ENCODE results near the gene OR52E6. TPM values are rescaled to one million over a fixed set of nuclear protein-coding genes. Genes with fewer than 3 reads are reported as not detected.
A peak's percentile ranks its signal among the peaks of the same experiment; 100 is the strongest.

The OR52E6 gene
- total RNA-seq, 2 donors from 2014 or later = not detected

DNA sequence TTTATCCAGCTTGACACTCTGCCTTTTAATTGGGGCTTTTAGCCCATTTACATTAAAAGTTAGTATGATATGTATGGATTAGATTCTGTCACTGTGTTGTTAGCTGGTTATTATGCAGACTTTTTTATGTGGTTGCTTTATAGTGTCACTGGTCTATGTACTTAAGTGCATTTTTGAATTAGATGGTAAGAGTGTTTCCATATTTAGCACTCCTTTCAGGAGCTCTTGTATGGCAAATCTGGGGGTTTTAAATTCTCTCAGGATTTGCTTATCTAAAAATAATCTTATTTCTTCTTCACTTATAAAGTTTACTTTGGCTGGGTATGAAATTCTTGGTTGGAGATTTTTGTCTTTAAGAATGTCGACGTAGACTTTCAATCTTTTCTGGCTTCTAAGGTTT lies 4.0 kb downstream of the OR52E6 start:
- Histone ChIP-seq H3K4me3 (ENCODE audit: low read length) (no peak overlapping the region), H3K27me3 (ENCODE audit: control insufficient read depth, insufficient read depth, low read length, poor library complexity, severe bottlenecking) (no peaks in the 10 kb centered on the region), H3K27ac (ENCODE audit: low read depth, low read length) (no peak overlapping the region), H3K9me3 (ENCODE audit: control insufficient read depth, low read length) (no peaks in the 10 kb centered on the region), H3K9ac (ENCODE audit: extremely low read depth, low read length, poor library complexity, severe bottlenecking) (no peak overlapping the region), H3K4me1 (ENCODE audit: control insufficient read depth, insufficient read depth, low read length) (no peaks in the 10 kb centered on the region), H3K36me3 (ENCODE audit: control insufficient read depth, insufficient read depth, low read length) (no peaks in the 10 kb centered on the region)
- no peaks in the 10 kb centered on the region for H3K9me3 Mint-ChIP-seq
- H3K36me3 Mint-ChIP-seq (ENCODE audit: low read depth) = no peaks in the 10 kb centered on the region
- TF ChIP-seq, protein P1, sequence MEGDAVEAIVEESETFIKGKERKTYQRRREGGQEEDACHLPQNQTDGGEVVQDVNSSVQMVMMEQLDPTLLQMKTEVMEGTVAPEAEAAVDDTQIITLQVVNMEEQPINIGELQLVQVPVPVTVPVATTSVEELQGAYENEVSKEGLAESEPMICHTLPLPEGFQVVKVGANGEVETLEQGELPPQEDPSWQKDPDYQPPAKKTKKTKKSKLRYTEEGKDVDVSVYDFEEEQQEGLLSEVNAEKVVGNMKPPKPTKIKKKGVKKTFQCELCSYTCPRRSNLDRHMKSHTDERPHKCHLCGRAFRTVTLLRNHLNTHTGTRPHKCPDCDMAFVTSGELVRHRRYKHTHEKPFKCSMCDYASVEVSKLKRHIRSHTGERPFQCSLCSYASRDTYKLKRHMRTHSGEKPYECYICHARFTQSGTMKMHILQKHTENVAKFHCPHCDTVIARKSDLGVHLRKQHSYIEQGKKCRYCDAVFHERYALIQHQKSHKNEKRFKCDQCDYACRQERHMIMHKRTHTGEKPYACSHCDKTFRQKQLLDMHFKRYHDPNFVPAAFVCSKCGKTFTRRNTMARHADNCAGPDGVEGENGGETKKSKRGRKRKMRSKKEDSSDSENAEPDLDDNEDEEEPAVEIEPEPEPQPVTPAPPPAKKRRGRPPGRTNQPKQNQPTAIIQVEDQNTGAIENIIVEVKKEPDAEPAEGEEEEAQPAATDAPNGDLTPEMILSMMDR (conservative IDR thresholded peaks at IDR 0.05) = no peak
- no peaks in the 10 kb centered on the region for H3K4me1 Mint-ChIP-seq
- no peaks in the 10 kb centered on the region for H3K27me3 Mint-ChIP-seq (ENCODE audit: insufficient read depth)
- H3K4me3 Mint-ChIP-seq = no peak overlapping the region
- H3K27ac Mint-ChIP-seq = no peak overlapping the region
- DNase-seq = no peak
- 80 to 100% methylated on average over 1 to 2 of the region's 2 CpGs for WGBS, 2 experiments (ENCODE audit: insufficient coverage in 1 of 2, insufficient read length in 1 of 2)

DNA sequence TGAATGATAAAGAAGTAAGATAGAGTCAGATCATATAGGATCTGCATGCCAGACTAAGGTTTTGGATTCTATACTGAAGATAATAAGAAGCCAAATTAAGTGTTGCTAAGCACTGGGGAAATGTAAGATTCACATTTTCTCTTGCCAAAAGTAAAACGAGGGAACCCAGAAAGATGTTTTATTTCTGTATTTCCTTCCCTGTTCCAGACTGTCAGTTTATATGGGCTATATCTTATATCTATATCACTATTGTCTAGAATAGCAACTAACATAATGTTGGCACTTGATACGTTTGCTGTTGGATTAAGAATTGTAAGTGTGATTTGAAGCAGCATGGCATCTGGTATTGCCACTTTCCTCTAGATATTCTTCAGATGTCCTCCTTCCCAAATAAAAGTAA lies 8.3 kb downstream of the OR52E6 start:
- Mint-ChIP-seq H3K4me3 (no peak overlapping the region), H3K9me3 (no peaks in the 10 kb centered on the region), H3K4me1 (peaks cover 2% of the 10 kb centered on the region), H3K27ac (no peak overlapping the region), H3K27me3 (ENCODE audit: insufficient read depth) (no peaks in the 10 kb centered on the region), H3K36me3 (ENCODE audit: low read depth) (no peaks in the 10 kb centered on the region)
- no peak for DNase-seq
- 83 to 86% methylated on average over 1 to 2 of the region's 2 CpGs for WGBS, 2 experiments (ENCODE audit: insufficient coverage in 1 of 2, insufficient read length in 1 of 2)
- Histone ChIP-seq H3K9ac (ENCODE audit: extremely low read depth, low read length, poor library complexity, severe bottlenecking) (no peak overlapping the region), H3K4me1 (ENCODE audit: control insufficient read depth, insufficient read depth, low read length) (no peaks in the 10 kb centered on the region), H3K27ac (ENCODE audit: low read depth, low read length) (no peak overlapping the region), H3K4me3 (ENCODE audit: low read length) (no peak overlapping the region), H3K27me3 (ENCODE audit: control insufficient read depth, insufficient read depth, low read length, poor library complexity, severe bottlenecking) (no peaks in the 10 kb centered on the region), H3K36me3 (ENCODE audit: control insufficient read depth, insufficient read depth, low read length) (no peaks in the 10 kb centered on the region), H3K9me3 (ENCODE audit: control insufficient read depth, low read length) (no peaks in the 10 kb centered on the region)
- TF ChIP-seq, protein P1 (conservative IDR thresholded peaks at IDR 0.05) = no peak

DNA sequence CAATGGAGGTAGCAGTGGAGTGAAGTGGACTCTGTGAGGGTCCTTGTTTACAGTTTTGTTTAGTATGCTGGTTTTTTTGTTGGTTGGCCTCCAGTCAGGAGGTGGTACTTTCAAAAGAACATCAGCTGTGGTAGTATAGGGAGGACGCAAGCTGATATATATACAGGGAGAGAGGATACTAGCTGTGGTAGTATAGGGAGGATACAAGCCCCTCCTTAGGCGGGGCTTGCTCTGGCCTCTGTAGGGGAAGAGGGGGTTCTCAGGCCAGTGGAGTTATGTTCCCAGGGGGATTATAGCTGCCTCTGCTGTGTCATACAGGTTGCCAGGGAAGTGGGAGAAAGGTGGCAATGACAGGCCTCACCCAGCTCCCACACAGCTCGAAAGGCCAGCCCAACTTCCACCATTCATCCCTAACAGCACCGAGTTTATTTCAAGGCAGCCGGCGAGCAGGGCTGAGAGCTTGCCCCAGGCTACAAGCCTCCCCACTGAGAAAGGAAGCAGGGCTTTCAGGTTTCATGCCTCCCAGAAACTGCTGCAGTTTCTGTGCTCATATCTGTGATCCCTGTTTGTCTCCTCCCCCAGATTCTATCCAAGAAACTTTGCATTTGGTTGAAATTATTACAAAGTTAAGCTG lies 10.4 kb downstream of the OR52E6 start:
- Histone ChIP-seq H3K36me3 (ENCODE audit: control insufficient read depth, insufficient read depth, low read length) (no peaks in the 10 kb centered on the region), H3K9ac (ENCODE audit: extremely low read depth, low read length, poor library complexity, severe bottlenecking) (no peak overlapping the region), H3K9me3 (ENCODE audit: control insufficient read depth, low read length) (no peaks in the 10 kb centered on the region), H3K4me3 (ENCODE audit: low read length) (no peak overlapping the region), H3K27me3 (ENCODE audit: control insufficient read depth, insufficient read depth, low read length, poor library complexity, severe bottlenecking) (no peaks in the 10 kb centered on the region), H3K27ac (ENCODE audit: low read depth, low read length) (no peak overlapping the region), H3K4me1 (ENCODE audit: control insufficient read depth, insufficient read depth, low read length) (no peaks in the 10 kb centered on the region)
- Mint-ChIP-seq H3K27me3 (ENCODE audit: insufficient read depth) (no peaks in the 10 kb centered on the region), H3K4me1 (peaks cover 2% of the 10 kb centered on the region), H3K36me3 (ENCODE audit: low read depth) (no peaks in the 10 kb centered on the region), H3K27ac (no peak overlapping the region), H3K9me3 (peaks cover 7% of the 10 kb centered on the region), H3K4me3 (no peak overlapping the region)
- DNase-seq = peak; percentile 65
- WGBS, 2 experiments (ENCODE audit: insufficient coverage in 1 of 2, insufficient read length in 1 of 2) = 56 to 69% methylated on average over 4 to 6 of the region's 6 CpGs
- TF ChIP-seq, protein P1 (conservative IDR thresholded peaks at IDR 0.05) = no peak

Data from endodermal cell (in vitro differentiated cells).